Neural progenitor cell (in vitro differentiated cells): ENCODE results near the gene NCOR2. TPM values are rescaled to one million over a fixed set of nuclear protein-coding genes. Genes with fewer than 3 reads are reported as not detected.

Experiments used
- DNase-seq: peaks from one replicate; pipeline ENCODE4 v3.0.0-alpha.2; 2016; ENCODE audit warnings: low spot score
- H2AFZ ChIP-seq: fragments of 200-600 bp; sonication (generic); replicated peaks from 2 replicates; pipeline ENCODE4 v1.6.1; 2016; ENCODE audit warnings: antibody characterized with exemption
- H3F3A ChIP-seq: fragments of 200-600 bp; sonication (generic); 2 replicates; pipeline ENCODE4 v1.6.1; 2016; ENCODE audit warnings: antibody characterized with exemption, low read depth
- H3K27ac ChIP-seq: fragments of 200-600 bp; sonication (generic); 2 replicates; pipeline ENCODE4 v1.5.1; 2016; ENCODE audit warnings: mild to moderate bottlenecking
- H3K27me3 ChIP-seq: fragments of 200-600 bp; sonication (generic); 2 replicates; pipeline ENCODE4 v1.6.1; 2016; ENCODE audit warnings: mild to moderate bottlenecking, moderate library complexity
- H3K36me3 ChIP-seq: fragments of 200-600 bp; sonication (generic); 2 replicates; pipeline ENCODE4 v1.5.1; 2016
- H3K4me1 ChIP-seq: fragments of 200-600 bp; sonication (generic); 2 replicates; pipeline ENCODE4 v1.6.1; 2016; ENCODE audit warnings: mixed run types
- H3K4me2 ChIP-seq: fragments of 200-600 bp; sonication (generic); 2 replicates; pipeline ENCODE4 v1.6.1; 2016
- H3K4me3 ChIP-seq: fragments of 200-600 bp; sonication (generic); 2 replicates; pipeline ENCODE4 v1.5.1; 2016
- H3K79me2 ChIP-seq: fragments of 200-600 bp; sonication (generic); 2 replicates; pipeline ENCODE4 v1.6.1; 2016; ENCODE audit warnings: low read depth
- H3K9ac ChIP-seq: fragments of 200-600 bp; sonication (generic); 2 replicates; pipeline ENCODE4 v1.6.1; 2016
- H3K9me3 ChIP-seq: fragments of 200-600 bp; sonication (generic); 2 replicates; pipeline ENCODE4 v1.5.1; 2016; ENCODE audit warnings: low read depth
- H4K20me1 ChIP-seq: fragments of 200-600 bp; sonication (generic); 2 replicates; pipeline ENCODE4 v1.6.1; 2016; ENCODE audit warnings: low read depth
- H3K27ac Mint-ChIP-seq: 3 replicates; pipeline ENCODE4 v1.8.0; 2021; ENCODE audit warnings: mixed read lengths
- H3K27me3 Mint-ChIP-seq: 2 replicates; pipeline ENCODE4 v1.8.0; 2022; ENCODE audit warnings: low read depth, mild to moderate bottlenecking, inconsistent platforms, moderate library complexity, mixed read lengths; ENCODE audit not compliant: insufficient read depth
- H3K36me3 Mint-ChIP-seq: 3 replicates; pipeline ENCODE4 v1.8.0; 2021; ENCODE audit warnings: mixed read lengths
- H3K4me1 Mint-ChIP-seq: 3 replicates; pipeline ENCODE4 v1.8.0; 2021; ENCODE audit warnings: mixed read lengths
- H3K4me3 Mint-ChIP-seq: 3 replicates; pipeline ENCODE4 v1.8.0; 2021; ENCODE audit warnings: mild to moderate bottlenecking, moderate library complexity, mixed read lengths
- H3K9me3 Mint-ChIP-seq: 3 replicates; pipeline ENCODE4 v1.8.0; 2020; ENCODE audit warnings: mixed read lengths
- EZH2 ChIP-seq: fragments of 200-600 bp; sonication (generic); IDR thresholded peaks from 2 replicates; pipeline ENCODE4 v1.6.1; 2017; ENCODE audit warnings: antibody characterized with exemption, mild to moderate bottlenecking, moderate library complexity
- EZH2phosphoT487 ChIP-seq: fragments of 200-600 bp; sonication (generic); IDR thresholded peaks from 2 replicates; pipeline ENCODE4 v1.6.1; 2017; ENCODE audit warnings: antibody characterized with exemption
- total RNA-seq: library from RNA; depleted of rRNA; stranded (reverse); fragments of >200 nt; gene quantifications from 2 replicates; pipeline ENCODE4 v1.2.3, GENCODE V29; 2015; ENCODE audit warnings: low replicate concordance
- TF ChIP-seq, protein P1 (sequence below): fragments of 200-600 bp; sonication (generic); IDR thresholded peaks from 2 replicates; pipeline ENCODE4 v1.5.1; 2017; ENCODE audit warnings: antibody characterized with exemption, mild to moderate bottlenecking

Gene NCOR2
- total RNA-seq, 1 donor from 2014 or later, result 14.3 TPM

DNA sequence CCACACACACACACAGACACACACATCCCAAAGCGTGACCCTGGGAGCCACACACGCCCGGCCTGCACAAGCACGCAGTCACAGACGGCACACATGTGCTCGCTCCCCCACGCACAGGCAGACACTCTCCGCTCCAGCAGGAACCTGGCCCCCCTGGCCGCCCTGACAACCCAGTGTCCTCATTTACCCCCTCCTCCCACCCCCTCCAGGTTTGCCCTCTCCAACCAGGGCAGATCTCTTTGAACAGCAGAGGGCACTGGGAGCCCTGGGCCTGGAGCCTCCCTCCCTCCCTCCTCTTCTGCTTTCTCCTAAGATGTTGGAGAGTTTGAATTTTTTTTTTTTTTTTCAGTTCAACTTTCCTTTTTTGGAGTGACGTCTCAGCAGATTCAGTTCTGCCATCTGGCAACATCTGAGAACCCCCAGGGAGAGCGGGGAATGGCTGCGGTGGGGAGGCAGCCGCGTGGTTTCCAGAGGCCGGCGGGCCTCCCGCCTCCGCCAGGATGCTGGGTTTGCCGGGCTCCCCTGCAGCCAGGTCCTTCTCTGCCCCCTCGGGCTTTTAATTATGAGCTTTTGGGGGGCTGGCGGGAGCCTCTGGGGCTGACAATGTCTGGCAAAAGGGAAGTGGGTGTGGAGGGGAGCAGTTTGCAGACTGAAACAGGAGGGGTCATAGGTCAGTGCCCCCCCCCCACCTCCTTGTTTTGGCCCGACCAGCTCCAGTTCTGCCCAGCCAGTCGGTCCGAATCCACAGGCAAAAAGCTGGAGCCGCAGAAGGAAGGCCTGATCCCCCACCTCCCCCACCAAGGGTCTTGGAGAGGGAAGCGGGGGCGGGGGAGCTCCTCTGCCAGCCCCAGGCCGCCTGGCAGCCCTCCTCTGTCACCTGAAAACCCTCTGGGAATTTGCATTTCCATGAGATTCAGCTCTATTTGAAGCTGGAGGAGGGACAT, 1.3 kb upstream of the NCOR2 start:
- Histone ChIP-seq H3K36me3 (no peaks in the 10 kb centered on the region), H3K9ac (no peak overlapping the region), H3K4me3 (no peak overlapping the region), H4K20me1 (peaks cover 31% of the 10 kb centered on the region), H3F3A (peaks cover 53% of the 10 kb centered on the region), H2AFZ (no peak overlapping the region), H3K79me2 (peaks cover 35% of the 10 kb centered on the region), H3K9me3 (no peaks in the 10 kb centered on the region), H3K4me1 (peaks cover 41% of the 10 kb centered on the region), H3K27ac (no peak overlapping the region), H3K27me3 (no peaks in the 10 kb centered on the region), H3K4me2 (peak overlapping the region; percentile 100)
- H3K27me3 Mint-ChIP-seq, result peaks cover 2% of the 10 kb centered on the region
- no peak overlapping the region for H3K27ac Mint-ChIP-seq
- H3K4me1 Mint-ChIP-seq, result peaks cover 37% of the 10 kb centered on the region
- peak overlapping the region; percentile 90 for H3K4me3 Mint-ChIP-seq
- no peaks in the 10 kb centered on the region for H3K9me3 Mint-ChIP-seq
- no peaks in the 10 kb centered on the region for H3K36me3 Mint-ChIP-seq
- TF ChIP-seq EZH2phosphoT487, result no peak
- TF ChIP-seq, protein P1, sequence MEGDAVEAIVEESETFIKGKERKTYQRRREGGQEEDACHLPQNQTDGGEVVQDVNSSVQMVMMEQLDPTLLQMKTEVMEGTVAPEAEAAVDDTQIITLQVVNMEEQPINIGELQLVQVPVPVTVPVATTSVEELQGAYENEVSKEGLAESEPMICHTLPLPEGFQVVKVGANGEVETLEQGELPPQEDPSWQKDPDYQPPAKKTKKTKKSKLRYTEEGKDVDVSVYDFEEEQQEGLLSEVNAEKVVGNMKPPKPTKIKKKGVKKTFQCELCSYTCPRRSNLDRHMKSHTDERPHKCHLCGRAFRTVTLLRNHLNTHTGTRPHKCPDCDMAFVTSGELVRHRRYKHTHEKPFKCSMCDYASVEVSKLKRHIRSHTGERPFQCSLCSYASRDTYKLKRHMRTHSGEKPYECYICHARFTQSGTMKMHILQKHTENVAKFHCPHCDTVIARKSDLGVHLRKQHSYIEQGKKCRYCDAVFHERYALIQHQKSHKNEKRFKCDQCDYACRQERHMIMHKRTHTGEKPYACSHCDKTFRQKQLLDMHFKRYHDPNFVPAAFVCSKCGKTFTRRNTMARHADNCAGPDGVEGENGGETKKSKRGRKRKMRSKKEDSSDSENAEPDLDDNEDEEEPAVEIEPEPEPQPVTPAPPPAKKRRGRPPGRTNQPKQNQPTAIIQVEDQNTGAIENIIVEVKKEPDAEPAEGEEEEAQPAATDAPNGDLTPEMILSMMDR, result peak; percentile 42
- TF ChIP-seq EZH2, result no peak
- DNase-seq, result peak; percentile 64

DNA sequence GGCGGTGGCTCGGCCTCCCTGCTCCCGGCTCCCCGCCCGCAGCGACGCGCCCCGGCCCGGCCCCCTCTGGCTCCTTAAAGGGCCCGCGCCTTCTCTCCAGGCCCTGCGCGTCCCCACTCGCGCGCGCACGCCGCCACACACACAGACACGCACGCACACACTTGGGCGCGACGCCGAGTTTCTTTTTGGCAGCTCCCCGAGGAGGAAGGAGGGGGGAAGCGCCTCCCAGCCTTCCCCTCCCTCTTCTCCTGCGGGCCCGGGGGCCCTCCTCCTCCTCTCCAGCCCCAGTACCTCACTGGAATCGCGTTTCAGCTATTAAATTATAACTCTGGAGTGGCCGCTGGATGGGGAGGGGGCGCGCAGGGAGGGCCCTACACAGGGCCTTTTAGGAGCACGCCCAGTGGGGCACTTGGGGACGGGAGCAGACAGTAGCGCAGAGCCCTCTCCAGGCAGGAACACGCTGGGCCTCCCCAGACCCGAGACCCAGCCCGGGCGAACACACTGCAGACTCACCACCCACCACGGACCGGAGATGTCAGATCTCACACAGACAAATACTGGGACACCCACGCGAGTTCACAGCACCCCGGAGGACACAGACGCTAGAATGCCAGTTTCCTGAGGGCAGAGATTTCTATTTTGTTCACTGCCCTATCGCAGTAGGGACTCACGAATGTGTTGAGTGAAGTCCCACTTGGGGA, 411 bp upstream of the NCOR2 start:
- no peaks in the 10 kb centered on the region for H3K9me3 ChIP-seq
- no peaks in the 10 kb centered on the region for H3K36me3 Mint-ChIP-seq
- H3K36me3 ChIP-seq, result no peaks in the 10 kb centered on the region
- H3F3A ChIP-seq, result peaks cover 61% of the 10 kb centered on the region
- DNase-seq, result no peak
- no peaks in the 10 kb centered on the region for H3K27me3 ChIP-seq
- H3K4me1 Mint-ChIP-seq, result peaks cover 37% of the 10 kb centered on the region
- no peak overlapping the region for H3K9ac ChIP-seq
- H3K4me1 ChIP-seq, result peaks cover 38% of the 10 kb centered on the region
- peak overlapping the region; percentile 100 for H3K4me2 ChIP-seq
- peak overlapping the region; percentile 95 for H3K27ac Mint-ChIP-seq
- H3K79me2 ChIP-seq, result peaks cover 44% of the 10 kb centered on the region
- peaks cover 40% of the 10 kb centered on the region for H4K20me1 ChIP-seq
- H3K27ac ChIP-seq, result no peak overlapping the region
- H3K9me3 Mint-ChIP-seq, result no peaks in the 10 kb centered on the region
- peak overlapping the region; percentile 81 for H2AFZ ChIP-seq
- H3K4me3 Mint-ChIP-seq, result peak overlapping the region; percentile 90
- H3K27me3 Mint-ChIP-seq, result no peaks in the 10 kb centered on the region
- no peak for TF ChIP-seq EZH2
- TF ChIP-seq EZH2phosphoT487, result no peak
- TF ChIP-seq, protein P1, result no peak
- H3K4me3 ChIP-seq, result peak overlapping the region; percentile 60

DNA sequence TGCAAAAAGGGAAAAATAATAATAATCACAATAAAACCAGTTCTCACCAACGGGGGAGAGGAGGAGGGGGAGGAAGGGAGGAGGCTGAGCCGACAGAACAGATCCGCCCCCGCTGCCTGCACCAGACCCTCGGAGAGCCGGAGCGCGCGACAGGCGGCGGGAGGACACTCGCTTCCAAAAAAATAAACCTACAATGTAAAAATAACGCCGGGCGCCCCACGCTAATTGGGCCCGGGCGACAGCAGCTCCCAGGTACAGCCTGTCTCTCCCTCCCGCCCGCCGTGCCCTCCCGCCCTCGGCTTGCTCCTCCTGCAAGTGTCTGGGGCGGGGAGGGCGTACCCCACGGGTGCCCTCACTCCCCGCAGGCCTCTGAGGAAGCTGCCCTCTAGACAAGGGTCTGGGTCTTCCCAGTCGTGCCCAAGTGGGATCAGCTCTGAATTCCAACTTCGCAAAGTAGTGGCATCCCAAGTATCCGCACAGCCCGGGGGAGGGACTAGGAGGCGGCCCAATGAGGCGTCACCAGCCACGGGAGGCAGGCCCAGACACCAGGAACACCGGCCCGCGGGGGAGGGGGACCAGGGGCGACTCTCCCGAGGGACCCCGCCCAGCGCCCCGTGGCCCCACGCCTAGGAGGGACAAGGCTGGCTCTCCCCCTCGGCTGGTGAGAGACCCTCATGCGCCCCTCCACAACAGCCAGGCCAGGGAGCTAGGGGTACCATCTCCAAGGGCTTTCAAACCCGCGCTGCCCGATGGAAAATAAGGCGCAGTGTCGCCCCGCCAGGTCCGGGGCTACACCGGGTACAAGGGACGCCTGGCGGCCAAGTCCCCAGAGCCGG, 1.0 kb downstream of the NCOR2 start:
- H3K79me2 ChIP-seq, result peaks cover 58% of the 10 kb centered on the region
- H4K20me1 ChIP-seq, result peaks cover 55% of the 10 kb centered on the region
- peak; percentile 88 for DNase-seq
- H3K27ac ChIP-seq, result peak overlapping the region; percentile 7
- no peak overlapping the region for H3K27ac Mint-ChIP-seq
- TF ChIP-seq EZH2, result no peak
- no peak for TF ChIP-seq EZH2phosphoT487
- TF ChIP-seq, protein P1, result no peak
- H3K36me3 Mint-ChIP-seq, result no peaks in the 10 kb centered on the region
- peaks cover 38% of the 10 kb centered on the region for H3K4me1 ChIP-seq
- H3K9me3 Mint-ChIP-seq, result no peaks in the 10 kb centered on the region
- no peaks in the 10 kb centered on the region for H3K36me3 ChIP-seq
- H3K27me3 ChIP-seq, result no peaks in the 10 kb centered on the region
- peak overlapping the region; percentile 61 for H3K9ac ChIP-seq
- H3K4me3 ChIP-seq, result peak overlapping the region; percentile 79
- H3K9me3 ChIP-seq, result no peaks in the 10 kb centered on the region
- peaks cover 47% of the 10 kb centered on the region for H3K4me1 Mint-ChIP-seq
- H3K27me3 Mint-ChIP-seq, result no peaks in the 10 kb centered on the region
- no peak overlapping the region for H2AFZ ChIP-seq
- peaks cover 62% of the 10 kb centered on the region for H3F3A ChIP-seq
- H3K4me3 Mint-ChIP-seq, result peak overlapping the region; percentile 93
- peak overlapping the region; percentile 98 for H3K4me2 ChIP-seq
